Osteoblast (primary cell): ENCODE measurements around the gene SMIM32. TPM values are rescaled to one million over a fixed set of nuclear protein-coding genes. Genes with fewer than 3 reads are reported as not detected.

ENCODE experiments used
- DNase-seq: peaks from one replicate; pipeline ENCODE4 v3.0.0; 2011; ENCODE audit warnings: low spot score, mixed read lengths; ENCODE audit not compliant: insufficient read length; ENCODE audit errors: missing footprints
- H2AFZ ChIP-seq: 2 replicates; pipeline ENCODE4 v1.6.0; 2011; ENCODE audit warnings: mild to moderate bottlenecking, low read length
- H3K27ac ChIP-seq: 2 replicates; pipeline ENCODE4 v1.5.1; 2011; ENCODE audit warnings: mild to moderate bottlenecking, low read depth, low read length, moderate library complexity
- H3K27me3 ChIP-seq: 2 replicates; pipeline ENCODE4 v1.6.0; 2012; ENCODE audit warnings: mild to moderate bottlenecking, control low read depth, inconsistent platforms, low read length, moderate library complexity; ENCODE audit not compliant: insufficient read depth
- H3K36me3 ChIP-seq: 2 replicates; pipeline ENCODE4 v1.5.1; 2011; ENCODE audit warnings: mild to moderate bottlenecking, low read length, control low read depth, moderate library complexity; ENCODE audit not compliant: insufficient read depth
- H3K4me1 ChIP-seq: 2 replicates; pipeline ENCODE4 v1.5.1; 2011; ENCODE audit warnings: mild to moderate bottlenecking, low read length, control low read depth, moderate library complexity; ENCODE audit not compliant: insufficient read depth
- H3K4me2 ChIP-seq: 2 replicates; pipeline ENCODE4 v1.6.0; 2011; ENCODE audit warnings: mild to moderate bottlenecking, low read length; ENCODE audit not compliant: insufficient read depth
- H3K4me3 ChIP-seq: fragments of 200-600 bp; sonication (generic); 3 replicates; pipeline ENCODE4 v1.5.1; 2012; ENCODE audit warnings: mild to moderate bottlenecking, low read length, inconsistent platforms; ENCODE audit not compliant: insufficient read depth
- H3K79me2 ChIP-seq: 2 replicates; pipeline ENCODE4 v1.6.0; 2012; ENCODE audit warnings: mild to moderate bottlenecking, low read length, control low read depth, inconsistent platforms; ENCODE audit not compliant: insufficient read depth
- H3K9me3 ChIP-seq: 2 replicates; pipeline ENCODE4 v1.5.1; 2011; ENCODE audit warnings: low read depth, low read length, control low read depth
- H4K20me1 ChIP-seq: 2 replicates; pipeline ENCODE4 v1.6.0; 2012; ENCODE audit warnings: mild to moderate bottlenecking, low read length, control low read depth; ENCODE audit not compliant: insufficient read depth
- total RNA-seq: library from RNA; depleted of rRNA; stranded (reverse); fragments of >200 nt; gene quantifications from 2 replicates; pipeline ENCODE4 v1.2.3, GENCODE V29; 2012
- TF ChIP-seq, protein P1 (sequence below): IDR thresholded peaks from 2 replicates; pipeline ENCODE4 v1.5.1; 2011; ENCODE audit warnings: mild to moderate bottlenecking, low read depth, low read length, moderate library complexity; ENCODE audit errors: extremely low read depth

SMIM32 gene
- not detected in 2 replicates for total RNA-seq

- Histone ChIP-seq H4K20me1 (peaks cover 22% of the 10 kb centered on the region), H3K27me3 (peaks cover 38% of the 10 kb centered on the region), H2AFZ (no peak within 1 kb of the TSS), H3K79me2 (no peaks in the 10 kb centered on the region), H3K9me3 (no peaks in the 10 kb centered on the region), H3K27ac (no peak within 1 kb of the TSS), H3K36me3 (peaks cover 8% of the 10 kb centered on the region), H3K4me2 (peak within 1 kb of the TSS; percentile 69), H3K4me1 (peaks cover 9% of the 10 kb centered on the region), H3K4me3 (peak within 1 kb of the TSS; percentile 56)
- DNase-seq, result peak; percentile 81
- TF ChIP-seq, protein P1, sequence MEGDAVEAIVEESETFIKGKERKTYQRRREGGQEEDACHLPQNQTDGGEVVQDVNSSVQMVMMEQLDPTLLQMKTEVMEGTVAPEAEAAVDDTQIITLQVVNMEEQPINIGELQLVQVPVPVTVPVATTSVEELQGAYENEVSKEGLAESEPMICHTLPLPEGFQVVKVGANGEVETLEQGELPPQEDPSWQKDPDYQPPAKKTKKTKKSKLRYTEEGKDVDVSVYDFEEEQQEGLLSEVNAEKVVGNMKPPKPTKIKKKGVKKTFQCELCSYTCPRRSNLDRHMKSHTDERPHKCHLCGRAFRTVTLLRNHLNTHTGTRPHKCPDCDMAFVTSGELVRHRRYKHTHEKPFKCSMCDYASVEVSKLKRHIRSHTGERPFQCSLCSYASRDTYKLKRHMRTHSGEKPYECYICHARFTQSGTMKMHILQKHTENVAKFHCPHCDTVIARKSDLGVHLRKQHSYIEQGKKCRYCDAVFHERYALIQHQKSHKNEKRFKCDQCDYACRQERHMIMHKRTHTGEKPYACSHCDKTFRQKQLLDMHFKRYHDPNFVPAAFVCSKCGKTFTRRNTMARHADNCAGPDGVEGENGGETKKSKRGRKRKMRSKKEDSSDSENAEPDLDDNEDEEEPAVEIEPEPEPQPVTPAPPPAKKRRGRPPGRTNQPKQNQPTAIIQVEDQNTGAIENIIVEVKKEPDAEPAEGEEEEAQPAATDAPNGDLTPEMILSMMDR, result no peak
These were observed at the start of gene SMIM32 for GRCh38 chr5:136192526-136193321. TSS of gene SMIM32 (minus strand) at chr5:136193162. CDS start at chr5:136192524, 638 bp downstream.

GRCh38 chr5:136242611-136243010 is 49.6 kb upstream of the SMIM32 start:
- TF ChIP-seq, protein P1, result no peak
- no peak overlapping the region for H2AFZ ChIP-seq
- peaks cover 18% of the 10 kb centered on the region for H3K27me3 ChIP-seq
- no peak for DNase-seq
- no peaks in the 10 kb centered on the region for H3K9me3 ChIP-seq
- no peak overlapping the region for H3K4me2 ChIP-seq
- no peaks in the 10 kb centered on the region for H3K36me3 ChIP-seq
- no peaks in the 10 kb centered on the region for H4K20me1 ChIP-seq
- no peaks in the 10 kb centered on the region for H3K79me2 ChIP-seq
- H3K27ac ChIP-seq, result no peak overlapping the region
- no peaks in the 10 kb centered on the region for H3K4me1 ChIP-seq
- no peak overlapping the region for H3K4me3 ChIP-seq

GRCh38 chr5:136242136-136242535 is 49.2 kb upstream of the SMIM32 start:
- peaks cover 14% of the 10 kb centered on the region for H3K27me3 ChIP-seq
- TF ChIP-seq, protein P1, result no peak
- no peaks in the 10 kb centered on the region for H3K9me3 ChIP-seq
- H3K4me1 ChIP-seq, result no peaks in the 10 kb centered on the region
- DNase-seq, result no peak
- no peaks in the 10 kb centered on the region for H3K36me3 ChIP-seq
- H3K4me2 ChIP-seq, result no peak overlapping the region
- H3K79me2 ChIP-seq, result no peaks in the 10 kb centered on the region
- H2AFZ ChIP-seq, result no peak overlapping the region
- no peak overlapping the region for H3K27ac ChIP-seq
- no peaks in the 10 kb centered on the region for H4K20me1 ChIP-seq
- no peak overlapping the region for H3K4me3 ChIP-seq

DNA sequence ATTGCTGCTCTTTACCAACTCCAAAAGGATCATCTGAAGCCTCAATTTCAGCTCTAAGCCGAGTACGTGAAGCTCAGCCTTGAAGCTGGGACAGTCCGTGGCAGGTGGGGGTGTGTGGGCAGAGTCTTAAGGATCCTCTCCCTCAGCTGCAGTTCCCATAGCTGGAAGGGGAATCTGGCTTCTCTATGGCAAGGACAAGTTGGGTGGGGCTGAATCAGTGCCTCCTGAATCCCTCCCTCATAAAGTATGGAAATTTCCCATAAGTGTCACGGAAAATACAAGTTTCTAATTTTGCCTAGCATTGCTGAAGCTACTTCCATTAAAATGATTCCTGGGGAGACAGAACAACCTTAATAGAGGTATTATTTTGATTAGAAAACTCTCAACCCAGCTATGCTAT is 47.9 kb upstream of the SMIM32 start:
- no peaks in the 10 kb centered on the region for H3K4me1 ChIP-seq
- no peaks in the 10 kb centered on the region for H3K9me3 ChIP-seq
- H3K27ac ChIP-seq, result no peak overlapping the region
- TF ChIP-seq, protein P1, result no peak
- H3K36me3 ChIP-seq, result no peaks in the 10 kb centered on the region
- no peak for DNase-seq
- H2AFZ ChIP-seq, result no peak overlapping the region
- no peak overlapping the region for H3K4me3 ChIP-seq
- H3K4me2 ChIP-seq, result no peak overlapping the region
- peaks cover 12% of the 10 kb centered on the region for H3K27me3 ChIP-seq
- H4K20me1 ChIP-seq, result no peaks in the 10 kb centered on the region
- H3K79me2 ChIP-seq, result no peaks in the 10 kb centered on the region
